SH-SY5Y (cell line): Measurements from ENCODE around the gene RAD21L1.

Source experiments
- GATA2 ChIP-seq: IDR thresholded peaks from 2 replicates; pipeline ENCODE4 v1.6.1; 2011; ENCODE audit warnings: mild to moderate bottlenecking, low read depth, low read length
- GATA3 ChIP-seq: IDR thresholded peaks from 2 replicates; pipeline ENCODE4 v1.6.1; 2011; ENCODE audit warnings: low read depth, mild to moderate bottlenecking, low read length, moderate library complexity

DNA sequence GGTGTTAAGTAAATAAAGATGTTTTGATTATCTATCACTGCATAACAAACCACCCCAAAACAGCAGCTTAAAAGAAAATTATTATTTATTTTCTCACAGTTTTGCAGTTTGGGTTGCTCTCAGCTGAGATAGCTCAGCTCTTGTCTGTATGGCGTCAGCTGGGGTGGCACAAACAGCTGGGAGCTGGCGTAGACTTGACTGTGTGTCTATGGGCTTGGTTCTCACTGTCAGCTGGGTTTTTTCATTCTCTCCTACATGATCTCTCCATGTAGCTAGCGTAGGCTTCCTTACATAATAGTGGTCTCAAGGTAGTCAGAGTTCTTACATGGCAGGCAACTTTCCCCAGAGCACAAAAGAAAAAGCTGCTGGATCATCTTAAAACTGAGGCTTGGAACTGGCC lies 34.5 kb upstream of the RAD21L1 start:
- TF ChIP-seq GATA3: no peak
- no peak for TF ChIP-seq GATA2
